GM18502 (cell line): ENCODE measurements around the gene CLEC4E.
"Not testable (repeated sequence)": the region's sequence is repeated elsewhere in the genome, so short reads cannot be mapped to it uniquely, and the experiment has no call there.

Source experiments
- ATAC-seq: cut with Tn5 transposase; IDR thresholded peaks from one replicate; pipeline ENCODE4 v1.9.1; 2021; ENCODE audit warnings: mild to moderate bottlenecking; ENCODE audit not compliant: unreplicated experiment, poor library complexity

Gene CLEC4E, protein sequence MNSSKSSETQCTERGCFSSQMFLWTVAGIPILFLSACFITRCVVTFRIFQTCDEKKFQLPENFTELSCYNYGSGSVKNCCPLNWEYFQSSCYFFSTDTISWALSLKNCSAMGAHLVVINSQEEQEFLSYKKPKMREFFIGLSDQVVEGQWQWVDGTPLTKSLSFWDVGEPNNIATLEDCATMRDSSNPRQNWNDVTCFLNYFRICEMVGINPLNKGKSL

DNA sequence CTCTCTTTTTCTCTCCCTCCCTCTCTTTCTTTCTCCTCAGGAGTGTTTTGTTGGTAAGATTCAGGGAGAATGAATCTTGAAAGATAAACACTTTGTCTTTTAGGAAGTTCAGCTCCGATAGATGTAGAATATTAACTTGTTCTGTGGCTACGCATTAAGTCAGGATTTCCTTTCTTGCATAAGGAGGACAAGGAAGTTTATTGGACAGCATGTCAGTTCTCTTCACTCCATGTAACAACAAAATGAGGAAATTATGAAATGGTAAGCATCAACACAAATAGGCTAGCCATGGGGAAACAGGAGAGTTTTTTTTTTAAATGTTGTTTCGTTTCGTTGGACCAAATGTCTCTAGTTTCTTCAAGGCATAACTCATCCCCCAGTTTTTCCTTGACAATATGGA lies at the start of gene CLEC4E:
Gene CLEC4E, minus strand, starts transcription at position 75 of the 400 bp plus-strand sequence. CDS start 108 bp downstream, outside the sequence.
- not testable (repeated sequence) for ATAC-seq

- no peak for ATAC-seq
These were observed 49.0 kb upstream of the CLEC4E start for GRCh38 chr12:8589679-8590078.

GRCh38 chr12:8584478-8584877 lies 43.8 kb upstream of the CLEC4E start:
- ATAC-seq, result not testable (repeated sequence)

DNA sequence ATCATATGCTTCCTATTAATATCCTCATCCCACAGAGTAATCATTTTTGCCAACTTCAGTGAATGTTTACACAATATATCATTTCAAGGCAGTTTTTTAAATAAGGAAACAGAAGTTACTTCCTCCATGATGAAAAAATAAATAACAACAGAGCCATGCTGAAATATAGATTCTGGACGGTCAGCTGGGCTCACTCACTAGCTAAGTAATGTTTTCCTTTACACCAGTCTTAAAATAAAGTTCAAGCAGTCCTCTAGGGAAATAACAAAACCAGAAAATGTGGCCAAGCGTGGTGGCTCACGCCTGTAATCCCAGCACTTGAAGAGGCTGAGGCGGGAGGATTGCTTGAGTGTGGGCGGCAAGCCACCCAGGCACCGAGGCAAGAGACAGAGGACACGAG lies 43.3 kb upstream of the CLEC4E start:
- no peak for ATAC-seq

DNA sequence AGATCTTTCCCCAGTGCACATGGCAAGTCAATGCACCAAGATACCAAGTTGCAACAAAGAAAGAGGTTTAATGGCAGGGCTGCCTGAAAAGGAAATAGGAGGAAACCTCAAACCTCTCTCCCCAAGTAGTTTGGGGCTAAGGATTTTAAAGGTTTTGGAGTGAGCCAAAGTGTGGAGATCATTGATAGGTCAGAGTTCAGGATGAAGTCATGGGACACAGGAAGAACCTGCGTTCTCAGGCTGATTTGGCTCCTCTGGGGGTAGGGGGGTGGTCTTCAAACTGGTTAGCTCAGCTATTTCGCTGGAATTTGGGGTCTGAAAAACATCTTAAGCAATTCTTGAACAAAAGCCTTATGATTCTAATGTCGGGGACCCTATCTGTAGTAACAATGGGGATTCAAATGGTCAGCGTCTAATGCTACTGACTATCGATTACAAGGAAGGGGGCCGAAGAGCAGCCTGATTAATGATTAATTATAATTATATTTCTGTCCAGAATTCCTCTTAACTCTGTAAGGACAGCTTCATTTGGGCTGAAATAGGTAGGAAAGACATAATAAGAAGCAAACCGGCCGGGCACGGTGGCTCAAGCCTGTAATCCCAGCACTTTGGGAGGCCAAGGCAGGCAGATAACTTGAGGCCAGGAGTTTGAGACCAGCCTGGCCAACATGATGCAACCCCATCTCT lies 40.5 kb upstream of the CLEC4E start:
- no peak for ATAC-seq

DNA sequence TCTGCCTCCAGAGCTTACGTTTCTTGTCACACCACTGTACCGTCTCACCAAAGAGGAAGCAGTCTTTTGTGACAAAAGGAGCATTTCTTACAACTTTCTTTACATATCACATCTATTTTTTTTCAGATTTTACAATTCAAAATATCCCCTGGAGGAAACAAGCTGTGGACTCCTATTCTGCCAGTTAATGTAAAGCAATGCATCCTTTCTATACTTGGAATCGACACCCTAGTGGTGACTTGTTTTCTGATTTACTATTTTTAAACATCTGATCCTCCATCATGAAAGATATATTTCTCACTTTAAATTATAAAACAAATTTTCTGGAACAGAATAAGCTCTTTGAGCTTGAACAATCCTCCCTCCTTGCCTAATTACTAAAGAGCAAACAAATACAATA lies 37.2 kb upstream of the CLEC4E start:
- ATAC-seq, result no peak

- no peak for ATAC-seq
These were observed 31.8 kb upstream of the CLEC4E start for GRCh38 chr12:8572507-8572906.

GRCh38 chr12:8566525-8566924 lies 25.8 kb upstream of the CLEC4E start:
- no peak for ATAC-seq

GRCh38 chr12:8566052-8566451 lies 25.3 kb upstream of the CLEC4E start:
- ATAC-seq, result not testable (repeated sequence)

DNA sequence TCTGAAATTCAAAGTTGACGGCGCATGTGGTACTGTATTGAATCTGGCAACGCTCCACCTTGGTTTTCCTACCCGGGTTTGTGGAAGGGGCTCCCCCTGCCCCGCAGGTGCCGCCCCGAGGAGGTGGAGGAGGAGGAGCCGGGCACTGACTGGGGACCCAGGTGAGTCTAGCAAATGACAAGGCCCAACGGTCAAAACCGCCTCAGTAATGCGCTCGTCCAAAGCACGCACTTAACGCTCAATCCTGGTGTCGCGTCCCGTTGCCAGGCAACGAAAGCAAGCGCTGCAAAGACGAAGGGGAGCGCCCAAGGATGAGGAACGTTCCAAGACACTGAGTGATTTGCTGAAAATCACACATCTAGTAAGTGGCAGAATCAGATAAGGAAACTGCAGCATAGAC lies 24.0 kb upstream of the CLEC4E start:
- no peak for ATAC-seq

DNA sequence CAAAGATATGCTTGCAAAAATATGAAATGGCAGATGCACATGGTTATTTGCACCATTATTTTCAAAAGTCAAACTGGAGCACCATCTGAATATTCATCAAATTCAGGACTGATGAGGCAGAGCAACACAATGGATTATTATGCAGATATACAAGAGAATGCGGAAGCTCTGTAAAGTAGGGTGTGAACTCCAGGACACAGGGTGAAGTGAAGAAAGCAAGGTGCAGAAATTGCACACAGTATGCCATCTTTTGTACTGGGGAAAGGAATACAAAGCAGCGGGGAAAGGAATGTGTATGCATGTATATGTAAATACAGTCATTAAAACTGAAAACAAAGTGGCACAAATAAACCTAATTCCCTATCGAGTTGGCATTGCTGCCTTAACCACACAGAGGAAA lies 22.7 kb upstream of the CLEC4E start:
- ATAC-seq, result no peak

GRCh38 chr12:8562310-8562709 lies 21.6 kb upstream of the CLEC4E start:
- no peak for ATAC-seq

GRCh38 chr12:8561011-8561410 lies 20.3 kb upstream of the CLEC4E start:
- ATAC-seq, result no peak

- ATAC-seq, result no peak
These were observed 19.0 kb upstream of the CLEC4E start for GRCh38 chr12:8559676-8560075.

DNA sequence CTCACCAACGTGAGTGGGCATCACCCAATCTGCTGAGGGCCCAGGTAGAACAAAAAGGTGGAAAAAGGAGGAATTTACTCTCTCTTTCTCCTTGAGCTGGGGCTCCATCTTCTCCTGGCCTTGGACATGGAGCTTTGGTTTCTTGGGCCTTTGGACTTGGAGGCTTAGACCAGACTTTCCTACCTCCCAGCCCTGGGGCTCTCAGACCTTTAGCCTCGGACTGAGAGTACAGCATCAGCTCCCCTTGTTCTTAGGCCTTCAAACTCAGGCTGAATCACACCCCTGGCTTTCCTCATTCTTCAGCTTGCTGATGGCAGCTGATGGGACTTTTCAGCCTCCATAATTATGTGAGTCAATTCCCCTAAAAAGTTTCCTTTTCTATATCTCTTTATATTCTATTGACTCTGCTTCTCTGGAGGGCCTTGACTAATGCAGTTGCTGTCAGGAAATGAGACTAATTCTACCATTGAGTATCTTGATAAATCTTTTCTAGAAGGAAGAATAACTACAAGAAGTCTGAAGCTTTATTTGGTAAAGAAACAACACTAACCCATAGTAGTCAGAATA lies 15.9 kb upstream of the CLEC4E start:
- no peak for ATAC-seq

DNA sequence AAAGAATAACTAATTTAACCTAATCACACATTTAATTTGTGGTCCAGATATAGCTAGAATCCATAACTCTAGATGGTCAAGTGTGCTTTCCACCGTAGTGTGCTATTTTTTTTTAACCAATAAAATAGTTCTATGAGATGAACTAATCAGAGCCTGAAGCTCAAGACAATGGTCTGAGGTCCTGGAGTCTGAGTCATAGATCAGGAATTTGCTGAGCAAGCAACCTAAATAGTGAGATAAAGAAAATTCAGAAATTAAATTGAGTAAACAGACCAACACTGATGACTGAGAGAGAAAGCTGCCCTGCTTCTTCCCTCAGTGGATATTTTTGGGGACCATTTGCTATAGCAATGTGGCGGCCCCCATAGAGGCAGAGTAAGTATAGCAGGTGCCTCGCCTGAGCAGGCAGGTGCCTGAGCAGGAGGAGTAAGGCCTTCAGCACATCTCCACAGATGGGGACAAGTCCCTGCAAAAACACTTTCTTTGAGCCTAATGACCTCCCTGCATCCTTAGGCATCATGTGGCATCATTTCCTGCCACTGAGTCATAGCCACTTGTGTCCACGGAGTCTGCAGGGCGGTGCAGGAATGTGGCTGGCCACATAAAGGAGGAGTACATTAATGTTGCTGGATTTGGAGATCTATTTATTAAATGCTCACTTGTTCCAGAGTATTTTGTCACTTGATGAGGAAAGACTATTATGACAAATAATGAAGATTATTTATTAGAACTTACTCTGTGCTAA lies 13.9 kb upstream of the CLEC4E start:
- no peak for ATAC-seq

- no peak for ATAC-seq
These were observed 12.5 kb upstream of the CLEC4E start for GRCh38 chr12:8553088-8553627.

- ATAC-seq, result no peak
These were observed 8.7 kb upstream of the CLEC4E start for GRCh38 chr12:8549381-8549780.

- no peak for ATAC-seq
These were observed 7.5 kb upstream of the CLEC4E start for GRCh38 chr12:8548192-8548591.

DNA sequence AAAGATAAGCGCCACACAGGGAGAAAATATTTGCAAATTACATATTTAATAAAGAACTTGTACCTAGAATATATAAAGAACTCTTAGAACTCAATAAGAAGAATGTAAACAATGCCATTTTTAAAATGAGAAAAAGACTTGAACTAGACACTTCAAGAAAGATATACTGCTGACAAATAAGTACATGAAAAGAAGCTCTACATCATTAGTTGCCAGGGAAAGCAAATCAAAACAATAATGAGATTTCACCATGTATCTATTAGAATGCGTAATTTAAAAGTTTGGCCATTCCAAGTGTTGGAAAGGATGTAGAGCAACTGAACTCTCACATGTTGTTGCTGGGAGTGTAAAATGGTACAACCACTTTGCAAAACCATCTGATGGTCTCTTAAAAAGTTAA lies 6.9 kb upstream of the CLEC4E start:
- no peak for ATAC-seq

DNA sequence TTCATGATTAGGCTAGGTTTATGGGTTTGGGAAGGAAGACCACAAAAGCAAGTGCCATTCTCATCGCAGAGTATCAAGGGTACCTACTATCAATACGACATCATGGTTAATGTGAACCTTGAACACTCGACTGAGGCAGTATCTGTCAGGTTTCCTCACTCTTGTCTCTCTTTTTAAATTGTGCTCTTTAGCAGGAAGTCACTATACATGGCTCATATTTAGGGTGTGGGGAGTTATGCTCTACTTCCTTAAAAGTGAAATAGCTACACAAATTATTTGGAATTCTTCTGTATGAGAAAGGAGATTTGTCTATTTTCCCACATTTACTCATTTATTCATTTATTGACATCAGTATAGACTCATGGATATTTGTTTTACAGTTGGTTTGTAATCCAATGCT lies 5.9 kb upstream of the CLEC4E start:
- ATAC-seq, result no peak
